AG08396 (cell line): ENCODE results near the gene RTL9.
"Not testable (repeated sequence)": the region's sequence is repeated elsewhere in the genome, so short reads cannot be mapped to it uniquely, and the experiment has no call there.

Experiments
- DNase-seq: peaks from one replicate; pipeline ENCODE4 v3.0.0; 2012; ENCODE audit warnings: low spot score, mixed read lengths

RTL9 gene

GRCh38 chrX:110406250-110406649 is 47.6 kb downstream of the RTL9 start:
- not testable (repeated sequence) for DNase-seq

GRCh38 chrX:110406822-110407221 is 48.2 kb downstream of the RTL9 start:
- no peak for DNase-seq

GRCh38 chrX:110407910-110408545 is 49.4 kb downstream of the RTL9 start:
- peak; percentile 51 for DNase-seq
